HAP-1 (cell line): ENCODE data around the gene JPH3.
"Not testable (repeated sequence)": the region's sequence is repeated elsewhere in the genome, so short reads cannot be mapped to it uniquely, and the experiment has no call there.

ENCODE experiments used
- DNase-seq, 2 experiments: peaks; one replicate each; pipeline ENCODE4 v3.0.0-alpha.2; 2016 to 2020; ENCODE audit warnings: low spot score in 2 of 2
- H3K27me3 ChIP-seq: fragments of 250-450 bp; sonication (Bioruptor Pico); 2 replicates; pipeline ENCODE4 v1.5.1; 2020; ENCODE audit warnings: low read depth, mild to moderate bottlenecking, moderate library complexity
- H3K36me3 ChIP-seq: fragments of 250-450 bp; sonication (Bioruptor Pico); replicated peaks from 2 replicates; pipeline ENCODE4 v1.5.1; 2020; ENCODE audit warnings: mild to moderate bottlenecking
- H3K4me1 ChIP-seq: fragments of 250-450 bp; sonication (Bioruptor Pico); 2 replicates; pipeline ENCODE4 v1.5.1; 2020; ENCODE audit warnings: mild to moderate bottlenecking
- H3K4me3 ChIP-seq: fragments of 250-450 bp; sonication (Bioruptor Pico); 2 replicates; pipeline ENCODE4 v1.5.1; 2020; ENCODE audit warnings: mild to moderate bottlenecking, moderate library complexity
- H3K9me3 ChIP-seq: fragments of 250-450 bp; sonication (Bioruptor Pico); 2 replicates; pipeline ENCODE4 v1.5.1; 2020; ENCODE audit warnings: mild to moderate bottlenecking, moderate library complexity
- in situ Hi-C: fragments of 300-500 bp; cut with MboI; formaldehyde crosslinking; loops from 3 replicates; pipeline ENCODE4 v1.14.3; 2020; ENCODE audit warnings: low sequenced_read_pairs, inconsistent platforms, mixed read lengths

JPH3 gene

DNA sequence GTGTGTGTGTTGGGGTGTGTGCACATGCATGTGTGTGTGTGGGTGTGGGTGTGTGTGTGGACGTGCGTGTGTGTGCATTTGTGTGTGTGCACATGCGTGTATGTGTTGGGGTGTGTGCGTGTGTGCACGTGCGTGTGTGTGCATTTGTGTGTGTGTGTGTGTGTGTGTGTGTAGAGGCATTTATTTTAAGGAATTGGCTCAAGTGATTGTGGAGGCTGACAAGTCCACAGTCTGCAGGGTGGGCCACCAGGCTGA lies 37.9 kb upstream of the JPH3 start:
- in situ Hi-C loops = no loop called here

DNA sequence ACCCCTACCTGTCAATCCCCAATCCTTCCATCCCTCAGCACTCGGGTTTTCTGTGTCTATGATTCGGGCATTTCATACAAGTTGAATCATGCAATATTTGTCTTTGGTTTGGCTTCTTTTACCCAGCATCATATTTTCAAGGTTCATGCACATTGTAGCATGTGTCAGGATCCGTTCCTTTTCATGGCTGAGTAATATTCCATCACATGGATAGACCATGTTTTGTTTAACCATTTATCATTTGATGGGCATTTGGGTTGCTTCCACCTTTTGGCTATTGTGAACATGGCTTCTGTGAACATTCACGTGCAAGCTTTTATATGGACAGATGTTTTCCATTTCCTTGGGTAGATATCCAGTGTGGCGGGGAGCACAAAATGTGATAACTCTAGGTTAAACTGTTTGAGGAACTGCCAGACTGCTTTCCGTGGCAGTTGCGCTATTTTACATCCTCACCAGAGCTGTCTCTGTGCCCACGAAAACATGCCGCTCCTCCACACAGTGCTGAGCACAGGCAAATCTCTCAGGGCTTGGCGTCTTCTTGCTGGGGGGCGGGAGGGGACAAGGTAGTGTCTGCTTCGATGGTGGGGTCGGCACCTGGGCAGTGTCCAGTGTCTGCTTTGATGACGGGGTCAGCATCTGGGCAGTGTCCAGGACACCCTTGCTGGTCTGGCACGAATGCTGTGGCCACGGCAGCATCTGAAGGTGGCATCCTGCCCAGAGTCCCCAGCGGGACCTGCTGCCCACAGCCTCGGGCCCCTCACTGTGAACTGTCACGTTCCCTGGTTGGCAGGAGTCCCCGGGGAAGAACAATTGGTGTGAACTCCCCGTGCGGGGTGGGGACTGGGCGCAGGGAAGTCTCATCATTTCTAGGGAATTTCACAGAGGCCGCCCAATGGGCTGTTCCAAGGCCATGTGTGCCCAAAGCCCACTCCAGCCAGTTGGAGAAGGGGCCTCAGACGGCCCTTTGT lies 32.4 kb upstream of the JPH3 start:
- Histone ChIP-seq H3K4me1 (no peaks in the 10 kb centered on the region), H3K9me3 (no peaks in the 10 kb centered on the region), H3K36me3 (no peaks in the 10 kb centered on the region), H3K27me3 (no peaks in the 10 kb centered on the region), H3K4me3 (no peak overlapping the region)
- in situ Hi-C loops = no loop called here
- DNase-seq = no peak

More for the DNA sequence above, 37.9 kb upstream of the JPH3 start:
- DNase-seq = no peak
- H3K9me3 ChIP-seq = no peaks in the 10 kb centered on the region; the same call in 1 of the 2 replicates
- H3K27me3 ChIP-seq = no peaks in the 10 kb centered on the region
- H3K4me1 ChIP-seq = no peaks in the 10 kb centered on the region
- no peak overlapping the region for H3K4me3 ChIP-seq
- no peaks in the 10 kb centered on the region for H3K36me3 ChIP-seq

DNA sequence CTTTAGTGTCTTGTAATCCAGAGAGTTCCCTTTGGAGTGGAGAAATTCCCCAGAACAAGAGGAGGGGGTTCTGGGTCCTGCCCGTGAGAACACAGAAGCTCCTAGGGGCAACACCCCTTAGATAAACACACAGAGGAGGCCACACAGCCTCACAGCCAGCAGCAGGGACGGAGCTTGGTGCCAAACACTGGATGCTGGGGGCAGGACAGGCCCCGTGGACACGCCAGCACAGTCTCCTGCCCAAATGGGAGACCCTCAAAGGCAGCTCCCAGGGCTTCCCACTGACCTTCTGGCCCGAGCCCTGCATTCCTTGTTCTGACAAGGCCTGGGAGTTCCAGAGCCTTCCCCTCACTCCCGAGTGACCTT lies 31.8 kb upstream of the JPH3 start:
- Histone ChIP-seq H3K36me3 (no peaks in the 10 kb centered on the region), H3K27me3 (no peaks in the 10 kb centered on the region), H3K9me3 (no peaks in the 10 kb centered on the region), H3K4me1 (no peaks in the 10 kb centered on the region), H3K4me3 (no peak overlapping the region)
- no peak for DNase-seq
- in situ Hi-C loops = no loop called here

DNA sequence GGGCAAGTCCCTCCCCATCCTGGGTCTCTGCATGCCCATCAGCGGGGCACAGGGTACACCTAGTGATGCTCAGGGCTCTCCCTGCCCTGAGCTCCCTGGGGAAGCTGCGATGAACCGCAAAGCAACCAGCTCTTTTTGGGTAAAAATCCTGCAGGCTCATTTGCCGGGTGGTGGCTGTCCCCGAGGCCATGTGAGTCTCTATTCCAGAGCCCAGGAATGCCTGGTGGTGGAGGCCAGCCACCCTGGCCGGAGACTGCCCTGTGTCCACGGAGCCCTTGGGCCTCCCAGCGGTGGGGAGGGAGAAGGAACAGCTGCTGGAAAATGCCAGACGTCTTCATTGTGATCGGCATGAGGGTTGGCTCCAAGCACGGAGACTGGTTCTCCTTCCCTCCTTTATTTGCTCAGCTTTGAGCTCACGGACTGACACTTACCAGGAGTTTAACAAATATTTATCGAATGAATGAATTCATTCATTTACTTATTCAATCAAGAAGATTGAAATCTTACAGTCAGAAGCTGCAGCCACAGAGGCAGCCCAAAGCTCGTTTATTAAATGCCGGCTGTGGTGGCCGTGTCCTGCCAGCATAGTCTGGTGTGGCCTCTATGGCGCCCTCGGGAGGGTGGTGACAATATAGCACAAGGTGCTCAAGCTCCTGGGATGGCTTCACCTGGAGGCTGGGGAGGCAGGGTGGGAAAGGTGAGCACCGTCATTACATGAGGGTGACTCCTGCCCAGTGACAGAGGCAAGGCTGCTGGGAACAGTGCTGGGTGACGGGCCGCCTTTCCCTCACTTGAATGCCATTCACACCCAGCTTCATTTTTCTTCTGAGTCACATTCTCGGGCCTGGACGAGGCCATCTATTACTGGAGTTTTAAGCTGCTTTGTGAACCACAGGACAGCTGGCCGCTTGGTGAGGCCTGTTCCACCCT lies 31.1 kb upstream of the JPH3 start:
- no peaks in the 10 kb centered on the region for H3K9me3 ChIP-seq
- peak in 1 of 2 experiments; percentile 71 for DNase-seq
- in situ Hi-C loops = no loop called here
- no peaks in the 10 kb centered on the region for H3K4me1 ChIP-seq
- H3K27me3 ChIP-seq = no peaks in the 10 kb centered on the region
- no peak overlapping the region for H3K4me3 ChIP-seq
- H3K36me3 ChIP-seq = no peaks in the 10 kb centered on the region

DNA sequence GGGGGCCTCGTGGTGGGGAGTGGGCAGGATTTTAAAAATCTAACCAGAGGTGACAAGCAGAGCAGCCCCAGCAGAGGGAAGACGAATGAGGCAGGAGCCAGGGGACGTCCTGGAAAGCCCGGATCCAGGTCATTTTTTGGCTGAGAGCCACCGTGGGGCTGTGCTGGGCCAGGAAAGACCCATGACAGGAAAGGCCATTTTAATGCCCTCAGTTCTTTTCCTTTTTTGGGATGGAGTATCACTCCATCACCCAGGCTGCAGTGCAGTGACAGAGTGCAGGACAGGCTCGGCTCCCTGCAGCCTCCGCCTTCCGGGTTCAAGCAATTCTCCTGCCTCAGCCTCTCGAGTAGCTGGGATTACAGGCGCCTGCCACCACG lies 30.5 kb upstream of the JPH3 start:
- in situ Hi-C loops = no loop called here
- DNase-seq = no peak
- H3K27me3 ChIP-seq = no peaks in the 10 kb centered on the region
- no peaks in the 10 kb centered on the region for H3K9me3 ChIP-seq
- no peaks in the 10 kb centered on the region for H3K36me3 ChIP-seq
- H3K4me3 ChIP-seq = no peak overlapping the region
- H3K4me1 ChIP-seq = no peaks in the 10 kb centered on the region

DNA sequence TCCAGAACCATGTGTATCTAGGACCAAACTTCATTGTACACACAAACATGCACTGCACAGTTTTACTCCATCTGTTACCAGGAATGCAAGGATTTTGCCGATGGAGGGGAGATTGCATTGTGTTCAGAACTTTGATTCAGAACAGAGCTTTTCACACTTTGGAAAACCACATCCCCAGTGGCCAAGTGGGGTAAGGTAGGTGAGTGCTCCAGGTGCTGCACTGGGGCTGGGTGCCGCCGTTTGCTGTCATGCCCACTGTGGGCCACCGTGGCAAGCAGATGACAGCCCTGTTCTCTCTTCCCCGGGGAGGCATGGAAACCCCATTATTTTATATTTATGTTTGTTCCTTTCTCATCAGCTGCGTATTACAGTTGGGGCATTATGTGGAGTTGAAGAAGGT lies 29.3 kb upstream of the JPH3 start:
- no peaks in the 10 kb centered on the region for H3K27me3 ChIP-seq
- no peaks in the 10 kb centered on the region for H3K36me3 ChIP-seq
- no peaks in the 10 kb centered on the region for H3K9me3 ChIP-seq
- H3K4me3 ChIP-seq = no peak overlapping the region
- no peaks in the 10 kb centered on the region for H3K4me1 ChIP-seq
- in situ Hi-C loops = no loop called here
- DNase-seq = no peak

DNA sequence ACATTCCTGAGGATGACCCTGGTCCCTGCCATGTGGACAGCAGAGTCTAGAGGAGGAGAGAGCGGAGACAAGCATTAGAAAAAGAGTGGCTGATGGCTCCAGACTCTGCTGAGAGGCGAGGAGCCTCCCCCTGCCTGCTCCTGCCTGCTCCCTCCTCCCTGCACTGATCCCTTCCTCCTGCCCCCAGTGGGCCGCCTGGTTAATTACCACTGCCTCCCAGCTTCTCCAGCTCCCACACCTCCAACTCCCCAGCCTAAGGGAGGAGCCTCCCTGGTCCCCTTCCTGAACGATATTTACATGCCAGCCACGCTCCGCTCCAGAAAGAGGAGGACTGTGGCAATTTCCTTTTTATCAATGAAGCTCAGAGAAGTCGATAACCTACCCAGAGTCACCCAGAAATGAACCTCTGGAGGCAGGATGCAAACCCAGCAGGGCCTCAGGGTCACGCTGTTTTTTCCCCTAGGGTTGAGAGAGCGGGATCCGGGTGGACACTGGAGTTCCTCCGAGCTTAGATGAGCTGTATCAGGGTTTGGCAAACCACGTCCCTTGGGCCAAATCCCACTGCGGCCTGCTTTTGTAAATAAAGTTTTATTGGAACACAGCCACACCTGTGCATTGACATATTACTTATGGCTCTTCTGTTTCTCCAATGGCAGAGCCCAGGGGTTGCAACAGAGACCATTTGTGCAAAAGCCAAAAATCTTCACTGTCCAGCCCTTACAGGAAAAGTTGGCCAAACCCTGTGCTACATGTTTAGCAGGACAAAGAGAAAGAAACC lies 27.1 kb upstream of the JPH3 start:
- Histone ChIP-seq H3K9me3 (no peaks in the 10 kb centered on the region), H3K36me3 (no peaks in the 10 kb centered on the region), H3K27me3 (no peaks in the 10 kb centered on the region), H3K4me3 (no peak overlapping the region), H3K4me1 (no peaks in the 10 kb centered on the region)
- DNase-seq = peak; percentile 21 to 65
- in situ Hi-C loops = no loop called here

DNA sequence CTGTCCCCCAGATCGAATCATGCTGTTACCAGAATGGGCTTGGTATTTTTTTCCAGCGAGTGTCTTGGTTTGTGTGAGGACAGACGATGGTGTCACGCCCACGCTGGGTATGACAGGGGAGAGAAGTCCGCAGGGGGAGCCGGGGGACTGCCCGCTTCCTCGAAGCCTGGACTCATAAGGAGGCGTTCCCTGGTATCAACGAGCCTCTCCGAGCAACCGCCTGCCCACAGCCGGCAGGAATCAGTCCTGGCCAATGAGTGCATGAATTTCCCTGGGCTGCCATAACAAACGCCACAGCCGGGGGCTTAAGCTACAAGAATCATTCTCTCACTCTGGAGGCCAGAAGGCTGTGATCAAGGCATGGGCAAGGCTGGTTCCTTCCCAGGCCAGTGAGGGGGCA lies 26.1 kb upstream of the JPH3 start:
- no peaks in the 10 kb centered on the region for H3K36me3 ChIP-seq
- H3K4me1 ChIP-seq = no peaks in the 10 kb centered on the region
- H3K4me3 ChIP-seq = no peak overlapping the region
- H3K27me3 ChIP-seq = no peaks in the 10 kb centered on the region
- H3K9me3 ChIP-seq = no peaks in the 10 kb centered on the region
- no peak for DNase-seq
- in situ Hi-C loops = no loop called here

DNA sequence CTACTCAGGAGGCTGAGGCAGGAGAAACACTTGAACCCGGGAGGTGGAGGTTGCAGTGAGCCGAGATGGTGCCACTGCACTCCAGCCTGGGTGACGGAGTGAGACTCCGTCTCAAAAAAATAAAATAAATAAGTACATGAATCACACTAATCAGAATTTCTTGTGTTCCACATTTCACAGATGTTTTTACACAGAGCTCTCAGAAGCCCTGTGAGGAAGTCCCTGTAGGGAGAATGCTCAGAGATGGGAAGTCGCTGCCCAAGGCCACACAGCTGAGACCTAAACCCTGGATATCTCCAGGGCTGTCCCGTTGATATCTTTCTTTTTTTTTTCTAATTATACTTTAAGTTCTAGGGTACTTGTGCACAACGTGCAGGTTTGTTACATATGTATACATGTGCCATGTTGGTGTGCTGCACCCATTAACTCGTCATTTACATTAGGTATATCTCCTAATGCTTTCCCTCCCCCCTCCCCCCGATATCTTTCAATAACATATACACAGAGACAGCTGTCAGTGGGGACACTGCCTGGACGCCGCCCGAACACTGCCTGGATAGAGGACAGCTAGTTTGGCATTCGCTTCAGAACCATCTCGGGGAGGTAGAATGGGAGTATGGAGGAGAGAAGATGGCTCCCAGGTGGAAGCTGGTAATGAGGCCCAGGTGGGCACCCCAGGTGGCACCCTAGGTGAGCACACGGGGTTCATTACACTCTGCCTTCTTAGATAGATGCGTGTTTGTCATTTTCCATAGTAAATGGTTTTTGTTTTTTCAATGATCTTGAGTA lies 24.0 kb upstream of the JPH3 start:
- H3K9me3 ChIP-seq, H3K36me3 ChIP-seq, in situ Hi-C loops, H3K4me1 ChIP-seq, H3K27me3 ChIP-seq, DNase-seq, H3K4me3 ChIP-seq: not testable (repeated sequence)

DNA sequence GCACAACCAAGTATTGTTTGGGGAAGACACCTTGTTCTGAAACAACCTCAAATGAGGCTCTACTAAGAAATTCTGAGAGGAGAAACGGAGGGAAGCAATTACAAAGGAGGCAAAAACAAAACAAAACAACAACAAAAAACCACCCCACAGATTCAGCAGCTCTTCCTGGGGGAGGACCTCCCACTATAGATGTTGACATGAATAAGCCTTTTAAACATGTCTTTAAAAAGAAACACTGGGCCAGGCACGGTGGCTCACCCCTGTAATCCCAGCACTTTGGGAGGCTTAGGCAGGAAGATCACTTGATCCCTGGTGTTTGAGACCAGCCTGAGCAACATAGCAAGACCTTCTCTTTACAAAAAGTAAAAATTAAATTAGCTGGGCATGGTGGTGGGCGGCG lies 22.6 kb upstream of the JPH3 start:
- DNase-seq = no peak
- in situ Hi-C loops = no loop called here
- no peaks in the 10 kb centered on the region for H3K9me3 ChIP-seq
- no peaks in the 10 kb centered on the region for H3K36me3 ChIP-seq
- H3K4me1 ChIP-seq = no peaks in the 10 kb centered on the region
- no peaks in the 10 kb centered on the region for H3K27me3 ChIP-seq
- H3K4me3 ChIP-seq = no peak overlapping the region

DNA sequence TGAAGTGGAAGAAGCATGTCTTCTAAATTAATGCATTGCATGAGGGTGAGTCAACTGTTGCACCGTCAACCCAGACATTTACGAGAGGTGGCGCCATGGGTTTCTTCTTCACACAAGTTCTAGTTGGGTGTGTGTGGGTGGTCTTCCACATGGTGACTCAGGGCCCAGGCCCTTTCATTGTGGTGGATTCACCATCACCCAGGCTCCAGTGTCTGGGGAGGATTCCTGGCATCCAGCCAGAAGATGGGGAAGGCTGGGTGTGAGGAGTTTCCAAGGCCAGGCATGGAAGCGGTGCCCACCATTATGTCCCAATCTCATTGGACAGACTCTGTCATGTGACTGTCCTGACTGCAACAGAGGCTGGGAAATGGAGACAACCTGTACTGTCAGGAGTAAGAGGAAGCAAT lies 21.4 kb upstream of the JPH3 start:
- no peak for DNase-seq
- no peaks in the 10 kb centered on the region for H3K27me3 ChIP-seq
- H3K4me1 ChIP-seq = no peaks in the 10 kb centered on the region
- in situ Hi-C loops = no loop called here
- H3K36me3 ChIP-seq = no peaks in the 10 kb centered on the region
- H3K4me3 ChIP-seq = no peak overlapping the region
- no peaks in the 10 kb centered on the region for H3K9me3 ChIP-seq

DNA sequence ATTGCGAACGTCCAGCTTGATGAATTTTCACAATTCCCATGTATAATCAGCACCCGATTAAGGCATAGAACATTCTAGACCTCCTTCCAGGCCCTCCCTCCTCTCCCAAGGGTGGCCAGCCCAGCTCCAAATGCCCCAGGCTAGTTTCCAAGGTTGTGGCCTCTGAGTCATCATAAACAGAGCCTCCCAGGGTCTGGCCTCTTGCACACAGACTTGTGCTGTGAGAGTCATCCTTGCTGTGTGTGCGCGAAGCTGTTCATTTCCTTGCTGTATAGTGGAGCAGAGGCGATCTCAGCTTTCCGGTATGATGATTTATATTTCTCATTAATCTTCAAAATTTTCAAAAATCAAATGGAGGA lies 20.5 kb upstream of the JPH3 start:
- no peaks in the 10 kb centered on the region for H3K4me1 ChIP-seq
- in situ Hi-C loops = no loop called here
- no peaks in the 10 kb centered on the region for H3K9me3 ChIP-seq
- DNase-seq = peak in 1 of 2 experiments; percentile 46
- H3K4me3 ChIP-seq = no peak overlapping the region
- H3K36me3 ChIP-seq = no peaks in the 10 kb centered on the region
- H3K27me3 ChIP-seq = no peaks in the 10 kb centered on the region

DNA sequence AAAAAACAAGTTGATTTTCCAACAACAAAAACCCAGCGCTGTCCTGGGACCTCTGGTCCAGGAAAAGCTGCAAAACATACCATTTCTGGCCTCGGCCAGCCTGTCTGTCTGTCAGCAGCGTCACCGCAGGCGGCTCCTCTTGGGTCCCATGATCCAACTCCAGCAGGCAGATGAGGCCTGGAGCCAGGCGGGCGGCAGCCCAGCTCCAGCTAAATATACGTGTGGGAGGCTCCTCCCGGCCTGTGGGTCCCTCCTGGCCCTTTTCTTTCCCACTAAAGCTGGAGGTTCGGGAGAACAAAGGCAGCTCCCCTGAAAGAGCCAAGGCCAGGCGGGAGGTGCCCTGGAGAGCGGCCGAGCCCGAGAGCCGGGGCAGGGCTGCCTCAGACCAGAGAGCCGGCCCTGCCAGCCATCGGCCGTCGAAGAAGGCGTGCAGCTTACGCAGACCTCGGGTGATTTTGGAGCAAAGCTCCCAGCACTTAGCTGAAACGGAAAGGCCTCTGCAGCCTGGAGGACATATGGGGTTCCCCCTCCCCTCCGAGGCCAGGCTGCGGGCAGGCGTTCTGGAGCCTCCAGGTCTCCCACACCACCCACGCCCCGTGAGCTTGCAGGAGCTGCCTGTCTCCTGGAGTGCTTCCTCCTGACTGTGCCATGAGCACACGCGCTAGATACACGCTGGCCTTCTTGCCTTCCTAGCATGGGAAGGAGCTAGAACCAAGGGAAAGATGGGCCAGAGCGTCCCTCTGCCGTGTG lies 19.9 kb upstream of the JPH3 start:
- no peak overlapping the region for H3K4me3 ChIP-seq
- no peaks in the 10 kb centered on the region for H3K36me3 ChIP-seq
- no peaks in the 10 kb centered on the region for H3K4me1 ChIP-seq
- no peaks in the 10 kb centered on the region for H3K27me3 ChIP-seq
- in situ Hi-C loops = no loop called here
- no peaks in the 10 kb centered on the region for H3K9me3 ChIP-seq
- no peak for DNase-seq
